ENCODE results near the gene KCNK3.

Gene KCNK3

GRCh38 chr2:26770986-26771586 lies 78.6 kb downstream of the KCNK3 start:
- Histone ChIP-seq H3K4me3 (replicated peaks; ENCODE audit: low read depth, low read length) (no peak overlapping the region), H3K36me3 (ENCODE audit: control insufficient read depth, insufficient read depth, low read length) (peaks cover 18% of the 10 kb centered on the region), H3K27me3 (replicated peaks; ENCODE audit: control insufficient read depth, insufficient read depth, low read length) (no peaks in the 10 kb centered on the region)
- peak; percentile 64 for TF ChIP-seq CTCF (IDR thresholded peaks at IDR 0.05; ENCODE audit: insufficient read depth, low read length, poor library complexity, severe bottlenecking)
- DNase-seq (ENCODE audit: extremely low read depth, insufficient read length) = no peak

- DNase-seq (ENCODE audit: extremely low read depth, insufficient read length) = no peak
- no peaks in the 10 kb centered on the region for H3K27me3 ChIP-seq (replicated peaks; ENCODE audit: control insufficient read depth, insufficient read depth, low read length)
- no peak for TF ChIP-seq CTCF (IDR thresholded peaks at IDR 0.05; ENCODE audit: insufficient read depth, low read length, poor library complexity, severe bottlenecking)
- peaks cover 25% of the 10 kb centered on the region for H3K36me3 ChIP-seq (ENCODE audit: control insufficient read depth, insufficient read depth, low read length)
- no peak overlapping the region for H3K4me3 ChIP-seq (replicated peaks; ENCODE audit: low read depth, low read length)
Measured at GRCh38 chr2:26772064-26773001, 79.8 kb downstream of the KCNK3 start.

GRCh38 chr2:26776195-26776800 lies 83.8 kb downstream of the KCNK3 start:
- DNase-seq (ENCODE audit: extremely low read depth, insufficient read length) = no peak
- no peak overlapping the region for H3K4me3 ChIP-seq (replicated peaks; ENCODE audit: low read depth, low read length)
- H3K27me3 ChIP-seq (replicated peaks; ENCODE audit: control insufficient read depth, insufficient read depth, low read length) = no peaks in the 10 kb centered on the region
- no peak for TF ChIP-seq CTCF (IDR thresholded peaks at IDR 0.05; ENCODE audit: insufficient read depth, low read length, poor library complexity, severe bottlenecking)
- peaks cover 38% of the 10 kb centered on the region for H3K36me3 ChIP-seq (ENCODE audit: control insufficient read depth, insufficient read depth, low read length)

GRCh38 chr2:26778098-26778497 lies 85.6 kb downstream of the KCNK3 start:
- H3K36me3 ChIP-seq (ENCODE audit: control insufficient read depth, insufficient read depth, low read length) = peaks cover 35% of the 10 kb centered on the region
- H3K27me3 ChIP-seq (replicated peaks; ENCODE audit: control insufficient read depth, insufficient read depth, low read length) = no peaks in the 10 kb centered on the region
- H3K4me3 ChIP-seq (replicated peaks; ENCODE audit: low read depth, low read length) = no peak overlapping the region
- no peak for TF ChIP-seq CTCF (IDR thresholded peaks at IDR 0.05; ENCODE audit: insufficient read depth, low read length, poor library complexity, severe bottlenecking)
- DNase-seq (ENCODE audit: extremely low read depth, insufficient read length) = no peak

- H3K4me3 ChIP-seq (replicated peaks; ENCODE audit: low read depth, low read length) = no peak overlapping the region
- TF ChIP-seq CTCF (IDR thresholded peaks at IDR 0.05; ENCODE audit: insufficient read depth, low read length, poor library complexity, severe bottlenecking) = no peak
- no peaks in the 10 kb centered on the region for H3K27me3 ChIP-seq (replicated peaks; ENCODE audit: control insufficient read depth, insufficient read depth, low read length)
- DNase-seq (ENCODE audit: extremely low read depth, insufficient read length) = no peak
- H3K36me3 ChIP-seq (ENCODE audit: control insufficient read depth, insufficient read depth, low read length) = peaks cover 35% of the 10 kb centered on the region
Measured at GRCh38 chr2:26778507-26778906, 86.0 kb downstream of the KCNK3 start.

Measured in GM06990 (cell line).